Calu3 (cell line): ENCODE data around the gene NUP50. TPM values are rescaled to one million over a fixed set of nuclear protein-coding genes. Genes with fewer than 3 reads are reported as not detected.

Experiments
- BruUV-seq: library from RNA; stranded (reverse); fragments of 400-500 nt; replicated peaks from 2 replicates; lab custom pipeline; 2021; lab: Mats Ljungman, UMichigan
- CTCF ChIA-PET: fragments of 300-600 bp; sonication (Branson Sonifier 250); formaldehyde crosslinking; loops from one replicate; lab custom pipeline; 2022; ENCODE audit warnings: antibody characterized with exemption; lab: Charles Lee
- DNase-seq: peaks from one replicate; pipeline ENCODE4 v3.0.0; 2022
- H3K27ac Mint-ChIP-seq: one replicate; pipeline ENCODE4 v1.8.0; 2022; ENCODE audit warnings: mixed read lengths; ENCODE audit not compliant: unreplicated experiment
- H3K27me3 Mint-ChIP-seq: one replicate; pipeline ENCODE4 v1.8.0; 2022; ENCODE audit warnings: mixed read lengths; ENCODE audit not compliant: unreplicated experiment
- H3K36me3 Mint-ChIP-seq: one replicate; pipeline ENCODE4 v1.8.0; 2022; ENCODE audit warnings: mild to moderate bottlenecking, moderate library complexity, mixed read lengths; ENCODE audit not compliant: insufficient read depth, unreplicated experiment
- H3K4me1 Mint-ChIP-seq: one replicate; pipeline ENCODE4 v1.8.0; 2022; ENCODE audit warnings: mild to moderate bottlenecking, low read depth, mixed read lengths; ENCODE audit not compliant: unreplicated experiment
- H3K4me3 Mint-ChIP-seq: one replicate; pipeline ENCODE4 v1.8.0; 2022; ENCODE audit warnings: mild to moderate bottlenecking, low read depth, moderate library complexity, mixed read lengths; ENCODE audit not compliant: unreplicated experiment
- H3K9me3 Mint-ChIP-seq: one replicate; pipeline ENCODE4 v1.8.0; 2022; ENCODE audit warnings: low read depth, mixed read lengths; ENCODE audit not compliant: unreplicated experiment
- intact Hi-C: fragments of 100-400 bp; cut with micrococcal nuclease; formaldehyde crosslinking; loops from one replicate; pipeline ENCODE4 v1.10.0; 2022; ENCODE audit not compliant: unreplicated experiment
- total RNA-seq: library from RNA; stranded (reverse); gene quantifications from 2 replicates; pipeline ENCODE4 v1.2.3, GENCODE V29; 2022
- TF ChIP-seq, protein P1 (sequence below): fragments of 200-600 bp; IDR thresholded peaks from one replicate; pipeline ENCODE4 v1.8.0; 2022; ENCODE audit warnings: antibody characterized with exemption; ENCODE audit not compliant: unreplicated experiment

Gene NUP50
- total RNA-seq, 1 experiment from 2014 or later, result 107 TPM

GRCh38 chr22:45233386-45233785 lies 69.7 kb downstream of the NUP50 start:
- Mint-ChIP-seq H3K4me1 (peaks cover 3% of the 10 kb centered on the region), H3K36me3 (peaks cover 7% of the 10 kb centered on the region), H3K27ac (no peak overlapping the region), H3K4me3 (no peak overlapping the region), H3K27me3 (no peaks in the 10 kb centered on the region), H3K9me3 (no peaks in the 10 kb centered on the region)
- no TSS peak for BruUV-seq
- intact Hi-C loops, result no loop called here
- no peak for DNase-seq
- CTCF ChIA-PET, result no interaction called here
- TF ChIP-seq, protein P1, sequence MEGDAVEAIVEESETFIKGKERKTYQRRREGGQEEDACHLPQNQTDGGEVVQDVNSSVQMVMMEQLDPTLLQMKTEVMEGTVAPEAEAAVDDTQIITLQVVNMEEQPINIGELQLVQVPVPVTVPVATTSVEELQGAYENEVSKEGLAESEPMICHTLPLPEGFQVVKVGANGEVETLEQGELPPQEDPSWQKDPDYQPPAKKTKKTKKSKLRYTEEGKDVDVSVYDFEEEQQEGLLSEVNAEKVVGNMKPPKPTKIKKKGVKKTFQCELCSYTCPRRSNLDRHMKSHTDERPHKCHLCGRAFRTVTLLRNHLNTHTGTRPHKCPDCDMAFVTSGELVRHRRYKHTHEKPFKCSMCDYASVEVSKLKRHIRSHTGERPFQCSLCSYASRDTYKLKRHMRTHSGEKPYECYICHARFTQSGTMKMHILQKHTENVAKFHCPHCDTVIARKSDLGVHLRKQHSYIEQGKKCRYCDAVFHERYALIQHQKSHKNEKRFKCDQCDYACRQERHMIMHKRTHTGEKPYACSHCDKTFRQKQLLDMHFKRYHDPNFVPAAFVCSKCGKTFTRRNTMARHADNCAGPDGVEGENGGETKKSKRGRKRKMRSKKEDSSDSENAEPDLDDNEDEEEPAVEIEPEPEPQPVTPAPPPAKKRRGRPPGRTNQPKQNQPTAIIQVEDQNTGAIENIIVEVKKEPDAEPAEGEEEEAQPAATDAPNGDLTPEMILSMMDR, result no peak

GRCh38 chr22:45233827-45234226 lies 70.1 kb downstream of the NUP50 start:
- H3K27me3 Mint-ChIP-seq, result no peaks in the 10 kb centered on the region
- TF ChIP-seq, protein P1, result no peak
- peaks cover 11% of the 10 kb centered on the region for H3K36me3 Mint-ChIP-seq
- H3K27ac Mint-ChIP-seq, result no peak overlapping the region
- no peak overlapping the region for H3K4me3 Mint-ChIP-seq
- no peaks in the 10 kb centered on the region for H3K9me3 Mint-ChIP-seq
- CTCF ChIA-PET, result no interaction called here
- no peak for DNase-seq
- no TSS peak for BruUV-seq
- intact Hi-C loops, result no loop called here
- H3K4me1 Mint-ChIP-seq, result peaks cover 8% of the 10 kb centered on the region

DNA sequence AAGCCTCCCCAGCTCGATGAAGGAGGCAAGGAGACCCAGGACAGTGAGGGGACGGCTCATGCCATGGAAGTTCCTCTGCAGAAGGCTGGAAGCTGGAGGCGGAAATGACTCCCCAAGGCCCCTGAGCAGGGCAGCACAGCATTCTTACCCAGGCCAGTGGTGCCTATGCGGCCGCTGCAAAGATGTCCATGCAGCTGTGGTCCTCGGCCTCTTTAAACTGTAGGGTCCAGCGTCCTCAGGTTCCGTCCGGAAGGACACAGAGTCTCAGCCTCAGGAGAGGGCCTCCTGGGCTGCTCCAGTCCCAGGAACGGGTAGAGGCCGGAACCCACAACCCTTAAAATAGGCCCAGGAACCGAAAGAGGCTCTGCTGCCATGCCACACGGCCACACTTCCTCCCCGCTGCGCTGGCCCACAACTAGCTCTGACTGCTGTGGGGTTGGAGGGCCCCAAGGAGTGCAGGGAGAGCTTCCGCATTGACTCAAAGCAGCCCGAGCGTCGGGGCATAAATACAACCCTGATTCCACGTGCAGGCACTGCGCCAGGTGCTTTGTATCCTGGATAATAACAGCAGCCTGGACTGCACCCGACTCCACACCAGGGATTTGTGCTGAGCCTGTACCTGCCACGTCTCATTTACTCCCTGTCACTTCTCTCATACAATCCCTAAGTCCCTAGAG lies 71.5 kb downstream of the NUP50 start:
- CTCF ChIA-PET, result no interaction called here
- BruUV-seq, result no TSS peak
- H3K27ac Mint-ChIP-seq, result no peak overlapping the region
- no peaks in the 10 kb centered on the region for H3K9me3 Mint-ChIP-seq
- peaks cover 24% of the 10 kb centered on the region for H3K36me3 Mint-ChIP-seq
- TF ChIP-seq, protein P1, result no peak
- no peak for DNase-seq
- no peaks in the 10 kb centered on the region for H3K27me3 Mint-ChIP-seq
- intact Hi-C loops, result no loop called here
- H3K4me3 Mint-ChIP-seq, result no peak overlapping the region
- peaks cover 14% of the 10 kb centered on the region for H3K4me1 Mint-ChIP-seq

- no TSS peak for BruUV-seq
- H3K4me1 Mint-ChIP-seq, result peaks cover 14% of the 10 kb centered on the region
- CTCF ChIA-PET, result no interaction called here
- no peak for DNase-seq
- intact Hi-C loops, result no loop called here
- TF ChIP-seq, protein P1, result no peak
- no peaks in the 10 kb centered on the region for H3K27me3 Mint-ChIP-seq
- peaks cover 29% of the 10 kb centered on the region for H3K36me3 Mint-ChIP-seq
- H3K9me3 Mint-ChIP-seq, result no peaks in the 10 kb centered on the region
- no peak overlapping the region for H3K4me3 Mint-ChIP-seq
- H3K27ac Mint-ChIP-seq, result no peak overlapping the region
These were observed 72.2 kb downstream of the NUP50 start for GRCh38 chr22:45235851-45236342.
